IMR-90 (cell line): Measurements from ENCODE around the gene PRKAR1B.

Experiments used
- CEBPB ChIP-seq: IDR thresholded peaks from 2 replicates; pipeline ENCODE4 v1.6.1; 2012; ENCODE audit warnings: low read depth, low read length, improper control_type of control experiment
- CTCF ChIP-seq: conservative IDR thresholded peaks from 2 replicates; pipeline ENCODE4 v1.5.1; 2012; ENCODE audit warnings: mild to moderate bottlenecking, low read depth, low read length, improper control_type of control experiment
- MXI1 ChIP-seq: IDR thresholded peaks from 2 replicates; pipeline ENCODE4 v1.6.1; 2012; ENCODE audit warnings: low read depth, mild to moderate bottlenecking, low read length, moderate library complexity, borderline replicate concordance
- NFE2L2 ChIP-seq: fragments of 150-350 bp; IDR thresholded peaks from 2 replicates; pipeline ENCODE4 v1.6.1; 2016; ENCODE audit warnings: low read depth, mild to moderate bottlenecking, low read length
- POLR2A ChIP-seq: IDR thresholded peaks from 2 replicates; pipeline ENCODE4 v1.6.1; 2012; ENCODE audit warnings: mild to moderate bottlenecking, low read depth, low read length
- RFX5 ChIP-seq: IDR thresholded peaks from 2 replicates; pipeline ENCODE4 v1.8.0; 2012; ENCODE audit warnings: low read depth, mild to moderate bottlenecking, low read length, moderate library complexity
- USF2 ChIP-seq: fragments of 150-350 bp; IDR thresholded peaks from 2 replicates; pipeline ENCODE4 v1.6.1; 2017; ENCODE audit warnings: mild to moderate bottlenecking, antibody characterized with exemption, low read length, low read depth

- TF ChIP-seq CTCF (no peak), CEBPB (no peak), POLR2A (no peak), MXI1 (no peak), RFX5 (no peak), NFE2L2 (no peak), USF2 (no peak)
These were observed 170.1 kb downstream of the PRKAR1B start for GRCh38 chr7:556837-557557.
